ENCODE measurements around the gene TRDN.
"Not testable (repeated sequence)": the region's sequence is repeated elsewhere in the genome, so short reads cannot be mapped to it uniquely, and the experiment has no call there.

Gene TRDN

DNA sequence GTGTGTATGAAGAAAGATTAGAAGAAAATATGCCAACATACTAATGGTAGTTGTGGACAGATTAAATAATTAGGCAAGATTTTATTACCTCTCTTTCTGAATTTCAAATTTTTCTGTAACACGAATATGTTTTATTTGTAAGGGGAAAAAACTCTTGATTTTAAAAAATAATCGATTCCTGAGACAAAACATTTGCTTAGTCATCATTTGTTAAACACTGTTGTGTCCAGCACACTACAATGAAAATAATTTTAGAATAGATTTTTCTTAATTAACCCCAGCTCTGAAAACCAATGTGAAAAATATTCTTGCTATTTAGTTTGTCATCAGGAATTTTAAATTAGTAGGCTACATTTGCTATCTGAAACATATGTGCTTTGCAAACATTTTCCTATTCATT, 253.0 kb downstream of the TRDN start:
- no peak for DNase-seq

DNA sequence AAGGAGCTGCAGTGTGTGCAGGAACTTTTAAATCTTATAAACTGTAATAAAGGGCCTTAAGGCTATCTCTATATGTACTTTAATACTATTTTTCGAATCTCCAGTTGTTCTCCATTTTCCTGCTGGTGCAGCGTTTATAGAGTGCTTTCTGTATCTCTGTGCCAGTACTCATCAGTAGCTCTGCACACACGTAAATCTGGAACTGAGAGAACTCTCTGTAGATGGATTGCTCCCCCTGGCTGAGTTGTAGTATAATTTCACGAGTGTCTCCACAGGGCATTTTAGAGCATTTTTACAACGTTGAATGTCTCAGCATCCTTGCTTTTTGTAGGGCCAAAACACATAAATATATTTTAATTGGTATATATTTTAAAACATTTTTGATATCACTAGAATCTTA, 256.5 kb downstream of the TRDN start:
- no peak for DNase-seq

GRCh38 chr6:123372737-123373136, 264.0 kb downstream of the TRDN start:
- DNase-seq, result no peak

- DNase-seq, result no peak
Measured at GRCh38 chr6:123363912-123364311, 272.8 kb downstream of the TRDN start.

DNA sequence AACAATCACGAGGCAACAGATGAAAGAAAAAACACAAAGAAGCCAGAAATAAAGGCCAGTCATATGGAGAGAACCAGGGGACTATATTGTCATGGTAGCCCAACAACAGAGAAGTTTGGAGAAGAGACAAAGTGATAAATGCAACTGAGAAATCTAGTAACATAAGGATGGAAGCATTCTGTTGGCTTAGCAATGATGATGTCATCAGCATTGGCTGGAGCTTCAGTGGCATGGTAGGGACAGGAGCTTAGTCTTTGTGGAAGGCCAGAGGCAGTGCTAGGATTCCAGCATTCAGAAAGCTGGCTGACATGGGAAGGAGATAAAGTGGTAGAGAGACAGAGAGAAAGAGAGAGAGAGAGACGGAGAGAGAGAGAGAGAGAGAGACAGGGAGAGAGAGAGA, 276.4 kb downstream of the TRDN start:
- no peak for DNase-seq

GRCh38 chr6:123352705-123353104, 284.0 kb downstream of the TRDN start:
- no peak for DNase-seq

- DNase-seq, result no peak
Measured at GRCh38 chr6:123352279-123352678, 284.5 kb downstream of the TRDN start.

DNA sequence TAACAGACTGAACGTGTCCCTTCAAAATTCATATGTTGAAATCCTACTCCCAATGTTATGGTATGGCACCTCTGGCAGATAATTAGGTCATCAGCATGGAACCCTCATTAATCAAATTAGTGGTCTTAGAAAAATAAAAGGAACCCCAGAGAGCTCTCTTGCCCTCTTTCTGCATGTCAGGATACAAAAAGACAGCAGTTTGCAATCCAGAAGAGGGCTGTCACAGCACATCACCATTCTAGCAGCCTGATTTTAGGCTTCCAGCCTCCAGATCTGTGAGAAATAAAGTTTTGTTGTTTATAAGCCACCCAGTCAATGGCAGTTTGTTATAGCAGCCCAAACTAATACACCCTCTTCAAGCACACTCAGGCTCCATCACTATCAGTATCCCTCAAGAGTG, 292.9 kb downstream of the TRDN start:
- no peak for DNase-seq

GRCh38 chr6:123338394-123338793, 298.4 kb downstream of the TRDN start:
- no peak for DNase-seq

GRCh38 chr6:123333000-123333756, 303.6 kb downstream of the TRDN start:
- no peak for DNase-seq

DNA sequence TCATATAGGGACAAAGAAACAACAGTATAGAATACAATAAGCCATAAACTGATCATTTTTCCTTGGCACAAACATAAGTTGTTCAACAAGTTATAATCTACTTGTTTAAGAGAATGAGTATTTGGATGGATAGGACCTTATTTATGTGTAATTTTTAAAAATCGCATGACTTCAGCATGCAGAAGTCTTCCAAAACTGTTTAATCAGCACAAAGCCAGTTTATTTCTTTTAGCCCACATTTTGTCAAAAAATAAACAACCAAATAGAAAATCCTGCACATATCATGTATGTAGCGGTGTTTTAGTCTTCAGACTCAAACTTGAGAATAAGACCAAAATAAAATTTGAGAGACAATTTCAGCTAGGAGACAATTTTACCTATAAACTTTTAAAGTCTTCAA, 304.7 kb downstream of the TRDN start:
- DNase-seq, result no peak

DNA sequence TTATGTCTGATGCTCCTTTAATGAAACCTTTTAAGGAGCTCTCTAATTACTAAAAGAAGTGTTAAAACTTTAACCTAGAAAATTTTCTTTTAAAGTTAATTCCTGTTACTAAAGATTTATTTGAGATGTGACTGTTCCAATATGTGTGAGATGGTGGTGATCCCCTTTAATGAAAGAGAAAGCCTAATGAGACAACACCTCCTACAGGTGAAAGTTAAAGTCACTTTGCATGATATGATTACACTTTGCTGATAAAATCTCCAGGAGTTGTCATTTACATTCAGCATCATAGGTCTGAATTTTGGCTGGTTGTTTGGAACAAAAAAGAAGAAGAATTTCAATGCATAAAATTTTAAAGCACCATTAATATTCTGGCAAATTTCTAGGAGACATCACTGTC, 307.4 kb downstream of the TRDN start:
- no peak for DNase-seq

GRCh38 chr6:123323452-123324329, 313.1 kb downstream of the TRDN start:
- DNase-seq, result no peak

DNA sequence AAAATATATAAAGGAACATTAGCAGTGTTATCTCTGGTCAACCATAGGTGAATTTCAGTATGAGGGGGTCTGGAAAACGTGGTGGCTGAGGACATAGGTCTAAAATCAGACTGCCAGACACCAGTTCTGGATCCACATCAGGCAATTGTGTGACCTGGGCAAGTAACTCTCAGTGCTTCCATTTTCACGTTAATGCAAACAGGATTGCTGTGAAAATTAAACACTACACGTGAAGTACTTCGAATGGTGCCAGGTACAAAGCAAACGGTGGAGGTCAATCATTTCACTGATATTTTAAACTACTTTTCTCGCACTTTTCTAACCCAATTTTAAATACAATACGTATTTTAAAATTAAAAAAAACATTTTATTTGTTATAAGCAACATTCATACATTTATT, 315.7 kb downstream of the TRDN start:
- DNase-seq, result no peak

GRCh38 chr6:123316733-123317323, 319.9 kb downstream of the TRDN start:
- DNase-seq, result no peak

- DNase-seq, result not testable (repeated sequence)
Measured at GRCh38 chr6:123314459-123314858, 322.3 kb downstream of the TRDN start.

DNA sequence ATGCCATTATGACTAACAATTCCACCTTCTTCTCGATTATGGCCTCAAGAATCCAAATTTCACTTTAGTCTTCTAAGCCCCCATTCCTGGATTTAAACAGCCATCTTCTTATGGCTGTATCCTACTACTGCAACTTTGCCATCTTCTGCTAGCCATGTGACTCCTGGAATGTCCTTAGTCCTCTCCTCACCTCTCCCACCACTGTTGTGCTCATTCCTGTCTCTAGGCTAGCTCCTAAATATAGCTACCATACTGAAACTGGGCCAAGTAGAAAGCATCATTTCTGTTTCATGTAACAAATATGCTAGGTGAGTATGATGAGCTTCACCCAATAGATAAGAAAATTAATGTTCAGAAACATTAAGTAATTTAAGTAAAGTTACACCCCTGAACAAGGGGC, 327.6 kb downstream of the TRDN start:
- DNase-seq, result no peak

DNA sequence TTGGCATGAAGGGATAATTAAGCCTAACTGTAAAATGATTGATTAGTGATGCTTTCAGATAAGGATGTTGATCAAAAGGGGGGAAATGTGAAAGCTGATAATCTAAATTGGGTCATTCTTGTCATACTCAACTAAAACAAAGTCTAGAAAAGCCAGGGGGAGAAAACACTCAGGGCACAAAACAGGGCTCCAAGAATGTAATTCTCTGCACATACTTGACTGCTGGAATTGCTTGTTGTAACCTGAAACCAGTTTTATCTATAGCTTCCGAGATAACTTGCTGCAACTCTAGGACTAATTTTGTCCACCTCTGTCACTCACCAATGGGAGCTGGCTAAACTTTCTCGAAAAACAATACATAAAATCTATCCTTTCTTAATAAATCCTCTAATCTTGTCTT, 330.4 kb downstream of the TRDN start:
- no peak for DNase-seq

GRCh38 chr6:123295672-123296071, 341.1 kb downstream of the TRDN start:
- DNase-seq, result no peak

- no peak for DNase-seq
Measured at GRCh38 chr6:123295181-123295580, 341.6 kb downstream of the TRDN start.

DNA sequence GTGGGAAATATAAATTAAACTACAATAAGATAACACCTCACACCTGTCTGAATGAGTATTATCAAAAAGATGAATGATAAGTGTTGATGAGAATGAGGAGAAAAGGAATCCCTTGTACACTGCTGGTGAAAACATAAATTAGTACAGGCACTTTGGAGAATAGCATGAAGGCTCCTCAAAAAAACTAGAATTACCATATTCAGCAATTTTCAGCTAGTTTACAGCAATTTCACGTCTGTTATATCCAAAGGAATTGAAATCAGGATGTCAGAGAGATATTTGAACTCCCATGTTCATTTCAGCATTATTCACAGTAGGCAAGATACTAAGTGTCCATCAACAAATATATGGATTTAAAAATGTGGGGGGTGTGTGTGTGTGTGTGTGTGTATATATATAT, 348.1 kb downstream of the TRDN start:
- DNase-seq, result no peak

GRCh38 chr6:123276546-123276980, 360.2 kb downstream of the TRDN start:
- no peak for DNase-seq

GRCh38 chr6:123263981-123264380, 372.8 kb downstream of the TRDN start:
- no peak for DNase-seq

- no peak for DNase-seq
Measured at GRCh38 chr6:123240626-123241025, 396.1 kb downstream of the TRDN start.
